Right atrium auricular region (tissue), 2 donors: ENCODE data around the gene OSBPL8. TPM values are rescaled to one million over a fixed set of nuclear protein-coding genes. Genes with fewer than 3 reads are reported as not detected.
A peak's percentile ranks its signal among the peaks of the same experiment; 100 is the strongest.
"Not testable (repeated sequence)": the region's sequence is repeated elsewhere in the genome, so short reads cannot be mapped to it uniquely, and the experiment has no call there.

ENCODE experiments used
- DNase-seq: peaks from one replicate; pipeline ENCODE4 v3.0.0-alpha.2; 2019; ENCODE audit warnings: low spot score
- H3K27ac ChIP-seq, 2 donors: fragments of 200-600 bp; sonication (generic); 1 replicate in 1 of 2; 2 replicates in 1 of 2; pipeline ENCODE4 v1.5.1; 2016 to 2019
- H3K27me3 ChIP-seq, 2 donors: fragments of 200-600 bp; sonication (generic); one replicate each; pipeline versions ENCODE4 v1.5.1 to v1.6.0; 2017 to 2019
- H3K36me3 ChIP-seq: fragments of 200-600 bp; sonication (generic); one replicate; pipeline ENCODE4 v1.5.1; 2016
- H3K4me1 ChIP-seq, 2 donors: fragments of 200-600 bp; sonication (generic); one replicate each; pipeline versions ENCODE4 v1.5.1 to v1.6.0; 2017 to 2019
- H3K4me3 ChIP-seq, 2 donors: fragments of 200-600 bp; sonication (generic); 1 replicate in 1 of 2; 2 replicates in 1 of 2; pipeline ENCODE4 v1.5.1; 2017 to 2019; ENCODE audit warnings: mild to moderate bottlenecking in 1 of 2, moderate library complexity in 1 of 2
- H3K9me3 ChIP-seq, 2 donors: fragments of 200-600 bp; sonication (generic); one replicate each; pipeline ENCODE4 v1.5.1; 2019
- total RNA-seq, 2 donors: library from RNA; depleted of rRNA; stranded (reverse); fragments of >200 nt; gene quantifications; one replicate each; pipeline ENCODE4 v1.1.0, GENCODE V29; 2016
- TF ChIP-seq, protein P1 (sequence below), 2 donors: fragments of 200-600 bp; sonication (generic); IDR thresholded peaks; one replicate each; pipeline ENCODE4 v1.5.1; 2019; ENCODE audit warnings: antibody characterized with exemption in 2 of 2

Gene OSBPL8
- total RNA-seq, 2 donors from 2014 or later: 19.7 to 23.7 TPM

DNA sequence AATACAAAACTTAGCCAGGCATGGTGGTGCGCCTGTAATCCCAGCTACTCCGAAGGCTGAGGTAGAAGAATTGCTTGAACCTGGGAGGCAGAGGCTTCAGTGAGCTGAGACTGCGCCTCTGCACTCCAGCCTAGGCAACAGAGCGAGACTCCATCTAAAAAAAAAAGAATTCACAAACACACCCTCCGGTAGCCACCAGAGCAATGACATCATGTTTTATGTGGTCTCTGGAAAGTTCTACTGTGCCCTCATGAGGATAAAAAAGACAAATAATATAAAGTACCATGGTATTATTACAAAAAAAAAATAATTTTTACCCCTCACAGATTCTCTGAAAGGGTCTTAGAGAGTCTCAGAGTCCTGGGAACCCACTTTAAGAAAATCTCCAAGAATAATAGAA, 81.5 kb downstream of the OSBPL8 start:
- no peak for DNase-seq
- no peaks in the 10 kb centered on the region for H3K9me3 ChIP-seq
- no peaks in the 10 kb centered on the region for H3K27me3 ChIP-seq
- no peak overlapping the region for H3K4me3 ChIP-seq
- no peaks in the 10 kb centered on the region for H3K36me3 ChIP-seq
- H3K4me1 ChIP-seq: peaks cover 0 to 8% of the 10 kb centered on the region in 2 donors
- TF ChIP-seq, protein P1, sequence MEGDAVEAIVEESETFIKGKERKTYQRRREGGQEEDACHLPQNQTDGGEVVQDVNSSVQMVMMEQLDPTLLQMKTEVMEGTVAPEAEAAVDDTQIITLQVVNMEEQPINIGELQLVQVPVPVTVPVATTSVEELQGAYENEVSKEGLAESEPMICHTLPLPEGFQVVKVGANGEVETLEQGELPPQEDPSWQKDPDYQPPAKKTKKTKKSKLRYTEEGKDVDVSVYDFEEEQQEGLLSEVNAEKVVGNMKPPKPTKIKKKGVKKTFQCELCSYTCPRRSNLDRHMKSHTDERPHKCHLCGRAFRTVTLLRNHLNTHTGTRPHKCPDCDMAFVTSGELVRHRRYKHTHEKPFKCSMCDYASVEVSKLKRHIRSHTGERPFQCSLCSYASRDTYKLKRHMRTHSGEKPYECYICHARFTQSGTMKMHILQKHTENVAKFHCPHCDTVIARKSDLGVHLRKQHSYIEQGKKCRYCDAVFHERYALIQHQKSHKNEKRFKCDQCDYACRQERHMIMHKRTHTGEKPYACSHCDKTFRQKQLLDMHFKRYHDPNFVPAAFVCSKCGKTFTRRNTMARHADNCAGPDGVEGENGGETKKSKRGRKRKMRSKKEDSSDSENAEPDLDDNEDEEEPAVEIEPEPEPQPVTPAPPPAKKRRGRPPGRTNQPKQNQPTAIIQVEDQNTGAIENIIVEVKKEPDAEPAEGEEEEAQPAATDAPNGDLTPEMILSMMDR (IDR thresholded peaks at IDR 0.05): no peak
- H3K27ac ChIP-seq: no peak overlapping the region

DNA sequence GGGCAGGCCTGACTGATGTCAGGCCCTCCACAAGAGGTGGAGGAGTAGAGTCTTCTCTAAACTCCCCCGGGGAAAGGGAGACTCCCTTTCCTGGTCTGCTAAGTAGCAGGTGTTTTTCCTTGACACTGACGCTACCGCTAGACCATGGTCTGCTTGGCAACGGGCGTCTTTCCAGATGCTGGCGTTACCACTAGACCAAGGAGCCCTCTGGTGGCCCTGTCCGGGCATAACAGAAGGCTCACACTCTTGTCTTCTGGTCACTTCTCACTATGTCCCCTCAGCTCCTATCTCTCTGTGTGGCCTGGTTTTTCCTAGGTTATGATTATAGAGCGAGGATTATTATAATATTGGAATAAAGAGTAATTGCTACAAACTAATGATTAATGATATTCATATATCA, 86.7 kb downstream of the OSBPL8 start:
- not testable (repeated sequence) for H3K27ac ChIP-seq, DNase-seq, H3K4me3 ChIP-seq, H3K9me3 ChIP-seq, H3K36me3 ChIP-seq, H3K27me3 ChIP-seq
- H3K4me1 ChIP-seq: peaks cover 0 to 29% of the 10 kb centered on the region in 2 donors
- TF ChIP-seq, protein P1 (IDR thresholded peaks at IDR 0.05): peak in 1 of 2 donors; percentile 28

DNA sequence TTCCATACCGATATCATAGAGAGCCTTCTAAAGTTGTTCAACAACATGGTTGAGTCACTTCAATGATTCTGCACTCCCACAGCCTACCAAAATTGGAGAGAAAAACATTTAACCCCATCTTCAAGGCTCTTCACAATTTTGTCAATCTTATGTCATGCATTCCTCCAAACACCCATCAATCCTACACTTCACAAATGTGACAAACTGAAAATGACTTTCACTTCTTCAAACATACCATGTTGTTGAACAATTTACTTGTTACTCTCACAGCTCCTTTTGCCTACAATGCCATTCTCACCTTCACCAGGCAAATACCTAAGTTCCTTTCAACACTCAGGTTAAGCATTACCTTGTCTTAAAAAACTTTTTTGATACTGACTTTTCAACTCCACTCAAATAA, 88.0 kb downstream of the OSBPL8 start:
- peaks cover 0 to 29% of the 10 kb centered on the region in 2 donors for H3K4me1 ChIP-seq
- peak overlapping the region in 1 of 2 donors; percentile 83 for H3K27ac ChIP-seq
- TF ChIP-seq, protein P1 (IDR thresholded peaks at IDR 0.05): no peak
- H3K27me3 ChIP-seq: no peaks in the 10 kb centered on the region
- H3K36me3 ChIP-seq: no peaks in the 10 kb centered on the region
- no peaks in the 10 kb centered on the region for H3K9me3 ChIP-seq
- no peak for DNase-seq
- H3K4me3 ChIP-seq: no peak overlapping the region

DNA sequence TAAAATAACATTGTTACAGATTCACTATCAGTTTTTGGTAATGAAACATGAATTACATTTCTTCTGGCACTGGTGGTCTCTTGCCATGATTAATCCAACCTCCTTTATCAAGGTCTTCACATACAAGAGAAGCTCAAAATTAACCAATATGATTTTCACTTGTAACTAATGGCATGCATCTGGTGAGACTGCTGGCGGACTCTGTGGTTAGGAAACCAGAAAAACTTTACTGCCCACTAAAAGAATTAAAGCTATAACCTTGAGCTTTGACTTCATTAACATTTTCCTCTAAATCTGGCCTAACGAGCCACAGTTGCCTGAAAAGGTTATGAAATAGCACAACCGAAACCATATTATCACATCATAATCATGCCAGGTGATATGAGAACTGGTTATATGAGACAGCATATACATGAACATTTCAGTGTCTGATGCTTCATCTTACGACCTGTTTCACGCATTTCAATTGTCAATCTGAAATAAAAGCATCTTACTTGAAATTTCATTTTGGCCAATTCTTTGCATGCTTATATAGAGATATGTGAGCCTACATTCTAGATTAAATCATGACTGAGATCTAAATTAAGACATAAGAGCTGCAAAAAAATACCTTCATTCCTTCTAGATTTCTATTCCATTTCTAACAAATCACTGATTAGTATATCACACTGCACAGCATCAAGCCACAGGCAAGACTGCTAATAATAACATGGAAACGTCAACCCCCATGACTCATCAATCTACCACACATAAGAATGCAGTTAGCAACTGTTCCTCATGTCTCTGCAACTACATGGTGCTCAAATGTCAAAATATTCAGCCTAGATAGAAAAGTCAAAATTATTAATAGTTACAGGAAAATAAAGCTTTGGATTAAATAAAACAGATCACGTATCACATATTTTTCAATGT, 89.3 kb downstream of the OSBPL8 start:
- peaks cover 0 to 26% of the 10 kb centered on the region in 2 donors for H3K4me1 ChIP-seq
- DNase-seq: no peak
- H3K4me3 ChIP-seq: no peak overlapping the region
- no peaks in the 10 kb centered on the region for H3K36me3 ChIP-seq
- H3K27me3 ChIP-seq: no peaks in the 10 kb centered on the region
- peak overlapping the region; percentile 71 to 83 for H3K27ac ChIP-seq
- H3K9me3 ChIP-seq: no peaks in the 10 kb centered on the region
- TF ChIP-seq, protein P1 (IDR thresholded peaks at IDR 0.05): no peak

DNA sequence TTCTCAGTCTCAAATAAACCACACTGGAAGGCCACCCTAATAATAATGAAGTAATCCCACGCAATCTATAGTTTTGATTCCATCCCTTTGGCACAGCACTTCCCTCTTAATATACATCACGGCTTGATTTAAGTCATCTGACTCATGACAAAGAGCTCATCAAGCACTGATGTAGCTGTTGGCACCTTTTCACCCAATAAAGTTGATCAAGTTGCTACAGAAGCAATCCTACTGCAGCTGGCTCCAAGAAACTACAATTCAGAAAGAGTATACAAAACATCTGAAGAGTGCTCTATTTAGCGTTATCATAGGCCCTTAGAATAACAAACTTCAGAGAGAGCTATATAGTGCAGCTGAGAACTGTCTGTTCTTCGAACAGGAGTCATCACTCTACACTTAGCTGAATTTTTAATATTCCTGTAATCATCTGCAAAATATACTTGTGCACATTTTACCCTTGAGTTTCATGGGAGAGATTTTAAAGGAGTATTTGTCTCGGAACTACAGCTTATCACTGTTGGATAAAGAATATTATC, 94.9 kb downstream of the OSBPL8 start:
- TF ChIP-seq, protein P1 (IDR thresholded peaks at IDR 0.05): no peak
- no peaks in the 10 kb centered on the region for H3K9me3 ChIP-seq
- peaks cover 0 to 23% of the 10 kb centered on the region in 2 donors for H3K4me1 ChIP-seq
- peak overlapping the region; percentile 29 to 40 for H3K27ac ChIP-seq
- H3K27me3 ChIP-seq: no peaks in the 10 kb centered on the region
- no peak overlapping the region for H3K4me3 ChIP-seq
- H3K36me3 ChIP-seq: no peaks in the 10 kb centered on the region
- no peak for DNase-seq
